ENCODE results near the gene ZXDC.

Gene ZXDC

DNA sequence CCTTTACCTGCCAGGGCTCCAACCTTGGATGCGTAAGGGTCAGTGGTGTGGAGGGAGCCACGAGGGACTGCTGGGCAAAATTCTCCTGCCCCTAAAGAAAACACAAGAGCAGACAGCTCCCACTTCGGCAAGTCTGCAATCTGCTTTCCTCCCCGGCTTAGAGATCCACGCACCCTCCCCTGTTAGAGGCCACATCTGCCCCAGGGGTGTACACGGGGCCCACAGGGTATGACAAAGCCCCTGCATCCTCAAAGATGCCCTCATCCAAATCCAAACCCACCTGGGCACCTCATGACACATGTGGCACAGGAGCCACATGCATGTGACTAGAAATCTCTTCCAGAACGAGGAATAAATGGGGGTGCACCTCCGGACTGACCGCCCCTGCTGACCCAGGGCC lies 25.5 kb downstream of the ZXDC start:
- no peak for DNase-seq

DNA sequence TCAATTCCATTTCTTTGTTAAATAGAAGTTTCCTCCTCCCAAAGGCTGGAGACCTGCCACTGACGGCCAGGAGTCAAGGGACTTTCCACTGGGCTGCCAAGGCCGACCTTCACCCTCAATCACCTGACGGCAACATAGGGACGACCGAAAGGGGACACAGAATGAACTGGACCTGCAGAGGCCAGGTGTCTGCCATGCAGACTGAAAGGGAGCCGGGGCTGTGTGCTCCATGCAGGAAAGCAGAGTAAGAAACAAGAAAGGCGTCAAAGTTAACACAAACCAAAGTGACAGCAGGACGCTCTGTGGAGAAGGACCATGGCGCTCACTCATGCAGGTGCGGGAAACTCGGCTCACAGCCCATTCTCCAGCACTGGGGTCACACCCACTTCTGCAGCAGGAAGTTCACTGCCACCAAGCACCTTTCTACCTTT lies 26.1 kb downstream of the ZXDC start:
- no peak for DNase-seq

DNA sequence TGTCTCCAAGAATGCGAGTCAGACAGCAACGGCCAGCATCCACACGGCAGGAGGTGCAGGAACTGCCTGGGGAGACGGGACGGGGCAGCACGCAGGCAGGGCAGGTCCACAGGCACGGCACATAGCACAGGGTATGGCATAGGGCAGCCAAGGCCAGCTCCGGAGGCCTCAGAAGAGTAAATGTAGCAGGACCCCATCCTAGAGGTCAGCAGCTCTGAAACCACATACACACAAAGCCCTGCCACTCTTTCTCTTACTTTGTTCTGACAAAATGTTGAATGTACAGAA lies 26.9 kb downstream of the ZXDC start:
- DNase-seq, result no peak

DNA sequence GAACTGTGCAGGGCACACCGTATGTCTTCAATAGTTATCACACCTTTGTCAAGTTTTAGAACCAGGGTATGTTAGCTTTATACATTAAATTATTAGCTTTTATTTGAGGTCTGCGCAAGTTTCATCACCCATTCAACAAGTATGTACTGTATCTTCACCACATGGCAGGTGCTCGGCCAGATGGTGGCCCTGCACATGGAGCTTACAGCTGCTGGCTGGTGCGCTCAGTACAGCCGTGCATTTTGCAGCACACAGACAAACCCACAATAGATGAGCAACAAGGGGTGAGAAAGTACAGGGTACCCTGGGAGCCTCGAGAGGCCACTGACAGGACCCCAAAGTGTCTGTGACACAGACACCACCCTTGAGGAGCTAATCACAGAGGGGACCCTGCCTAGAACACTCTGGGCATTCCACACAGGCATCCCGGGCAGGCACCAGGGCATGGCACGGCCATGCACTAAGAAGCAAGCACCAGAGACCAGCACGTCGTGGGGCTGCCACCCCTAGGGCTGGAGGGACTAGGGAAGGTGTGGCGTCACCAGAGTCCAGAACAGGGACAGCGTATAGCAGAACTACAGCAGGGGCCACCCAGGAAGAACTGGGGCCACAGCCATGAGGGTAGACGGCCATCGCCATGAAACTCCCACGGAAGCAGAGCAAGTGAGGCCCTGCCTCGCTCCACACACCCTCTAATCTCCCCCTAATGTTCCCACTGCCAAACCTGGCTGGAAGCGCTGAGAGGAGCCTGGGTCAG lies 27.4 kb downstream of the ZXDC start:
- DNase-seq, result no peak

DNA sequence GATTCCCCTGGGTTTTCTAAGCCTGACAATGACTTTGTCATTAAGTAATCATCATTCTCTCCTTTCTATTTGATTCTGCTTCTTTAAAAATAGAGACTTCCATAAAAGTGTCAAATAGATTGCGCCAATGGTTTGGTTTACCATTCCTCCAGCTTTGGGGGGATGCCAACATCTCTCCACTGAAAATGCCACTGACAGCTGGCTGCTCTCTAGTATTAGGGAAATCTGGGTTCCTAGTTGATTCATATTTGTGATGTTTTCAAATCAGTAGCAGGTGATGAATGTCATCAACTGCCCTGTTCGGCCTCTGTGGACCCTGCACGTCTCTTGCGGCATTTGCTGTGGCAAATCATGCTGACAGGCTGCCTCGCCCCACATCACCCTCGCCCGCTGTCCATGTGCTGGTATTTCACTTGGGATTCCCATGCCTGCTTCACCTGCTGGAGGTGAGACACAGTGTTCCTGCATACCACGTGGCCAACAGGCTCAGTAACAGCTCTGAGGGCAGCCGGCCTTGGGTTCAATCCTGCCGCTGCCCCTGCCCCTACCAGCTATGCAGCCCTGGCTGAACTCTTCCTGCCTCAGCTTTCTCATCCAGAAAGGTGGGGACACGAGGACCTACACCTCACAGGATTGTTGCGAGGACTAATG lies 28.1 kb downstream of the ZXDC start:
- no peak for DNase-seq

DNA sequence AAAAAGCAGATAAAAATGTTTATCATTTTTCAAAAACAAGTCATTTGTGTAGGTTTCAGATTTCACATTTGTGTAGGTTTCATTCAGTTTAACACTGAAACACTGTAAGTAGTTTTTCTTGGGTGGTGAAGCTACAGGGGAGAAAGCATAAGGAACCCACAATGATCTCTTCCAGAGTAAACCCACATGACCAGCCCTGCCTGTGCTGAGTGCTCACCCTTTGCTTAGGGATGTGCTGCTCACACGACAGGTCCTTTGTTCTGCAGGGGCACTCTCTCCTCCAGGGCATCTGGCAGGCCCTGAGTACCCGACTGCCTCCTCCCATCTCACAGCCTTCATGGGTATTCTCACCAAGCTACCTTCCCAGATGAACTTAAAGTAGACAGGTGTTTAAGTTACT lies 28.9 kb downstream of the ZXDC start:
- DNase-seq, result no peak

DNA sequence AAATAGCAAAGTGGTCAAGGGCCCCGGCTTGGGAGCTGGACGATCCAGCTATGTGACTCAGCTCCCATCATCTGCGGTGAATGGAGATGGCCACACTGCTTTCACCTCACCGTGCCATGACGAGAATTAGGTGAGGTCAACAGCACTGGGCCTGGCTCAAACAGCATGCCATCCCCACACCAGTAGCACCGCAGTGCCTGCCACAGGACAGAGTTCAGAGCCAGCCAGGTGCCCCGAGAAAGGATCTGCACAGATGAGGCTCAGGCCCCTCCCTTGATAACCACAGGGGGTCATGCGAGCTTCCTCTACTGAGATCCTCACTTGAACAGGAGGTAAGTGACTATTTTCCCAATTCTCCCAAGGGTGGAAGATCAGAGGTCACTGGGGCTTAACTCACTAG lies 29.4 kb downstream of the ZXDC start:
- no peak for DNase-seq

DNA sequence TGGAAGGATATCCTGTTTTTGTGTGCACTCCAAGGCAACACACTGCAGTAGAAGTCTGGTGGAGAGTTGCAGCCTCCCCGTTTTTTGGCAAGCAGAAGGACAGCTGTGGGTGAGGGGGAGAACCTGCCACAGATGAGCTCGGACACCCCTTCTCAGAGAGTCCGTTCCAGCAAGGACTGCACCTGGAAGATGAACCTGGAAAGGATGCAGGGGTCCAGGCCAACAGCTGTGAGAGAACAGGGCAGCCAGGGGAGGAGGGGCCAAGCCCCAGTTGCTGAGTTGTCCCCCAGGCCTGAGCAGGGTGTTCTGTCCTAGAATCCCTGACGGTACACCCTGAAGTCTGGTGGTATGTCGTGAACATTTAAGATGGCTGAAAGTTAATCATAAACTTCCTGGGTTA lies 30.2 kb downstream of the ZXDC start:
- no peak for DNase-seq

DNA sequence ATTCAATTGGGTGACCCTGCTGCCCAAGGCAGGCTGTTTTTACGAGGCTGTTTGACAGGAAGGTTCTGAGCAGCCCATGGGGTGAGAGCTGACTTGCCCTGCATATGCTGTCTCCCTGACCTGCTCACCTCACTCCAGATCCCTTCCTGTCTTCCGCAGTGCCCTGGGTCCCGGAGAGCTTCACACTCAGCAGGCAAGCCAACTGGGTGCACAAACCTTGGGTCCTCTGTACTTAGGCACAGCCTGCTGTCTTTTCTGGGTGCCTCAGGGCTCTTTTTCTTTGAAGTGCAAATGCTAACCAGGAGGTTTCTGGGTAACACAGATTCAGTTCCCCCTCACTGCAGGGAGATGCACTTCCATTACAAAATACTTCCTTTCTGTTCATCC lies 32.8 kb downstream of the ZXDC start:
- no peak for DNase-seq

DNA sequence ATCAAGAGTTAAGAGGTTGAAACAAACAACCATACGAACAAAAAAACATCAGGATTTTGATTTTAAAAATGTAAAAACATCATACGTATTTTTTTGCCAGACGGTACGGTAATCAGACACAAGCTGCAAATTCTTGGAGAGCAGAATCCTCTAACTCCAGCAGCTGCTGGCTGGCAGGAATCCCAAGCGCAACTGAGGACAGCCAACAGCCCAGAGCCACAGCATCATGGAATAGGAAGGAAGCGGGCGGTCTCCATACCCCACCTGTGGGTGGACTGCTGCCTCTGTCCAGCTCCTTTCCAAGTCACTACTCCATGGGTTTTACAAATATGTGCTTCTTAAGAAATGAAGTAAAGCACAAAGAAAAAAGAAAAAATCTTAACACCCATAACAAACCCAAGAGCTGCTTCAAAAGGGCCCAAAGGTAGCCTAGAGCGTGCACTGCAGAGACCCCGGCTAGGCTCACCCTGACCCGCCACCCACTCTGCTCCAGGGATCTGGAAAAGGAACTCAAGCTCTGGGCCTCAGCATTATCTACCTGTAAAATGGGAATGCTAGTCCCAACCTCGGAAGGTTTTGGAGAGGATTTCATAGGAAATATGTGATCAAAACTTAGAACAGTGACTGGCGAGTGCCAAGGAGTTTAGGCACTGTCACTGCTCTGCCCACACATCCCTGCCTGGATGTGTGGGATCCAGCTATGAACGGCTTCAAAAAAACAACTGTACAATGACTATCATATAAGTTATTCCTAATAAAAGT lies 33.4 kb downstream of the ZXDC start:
- no peak for DNase-seq

DNA sequence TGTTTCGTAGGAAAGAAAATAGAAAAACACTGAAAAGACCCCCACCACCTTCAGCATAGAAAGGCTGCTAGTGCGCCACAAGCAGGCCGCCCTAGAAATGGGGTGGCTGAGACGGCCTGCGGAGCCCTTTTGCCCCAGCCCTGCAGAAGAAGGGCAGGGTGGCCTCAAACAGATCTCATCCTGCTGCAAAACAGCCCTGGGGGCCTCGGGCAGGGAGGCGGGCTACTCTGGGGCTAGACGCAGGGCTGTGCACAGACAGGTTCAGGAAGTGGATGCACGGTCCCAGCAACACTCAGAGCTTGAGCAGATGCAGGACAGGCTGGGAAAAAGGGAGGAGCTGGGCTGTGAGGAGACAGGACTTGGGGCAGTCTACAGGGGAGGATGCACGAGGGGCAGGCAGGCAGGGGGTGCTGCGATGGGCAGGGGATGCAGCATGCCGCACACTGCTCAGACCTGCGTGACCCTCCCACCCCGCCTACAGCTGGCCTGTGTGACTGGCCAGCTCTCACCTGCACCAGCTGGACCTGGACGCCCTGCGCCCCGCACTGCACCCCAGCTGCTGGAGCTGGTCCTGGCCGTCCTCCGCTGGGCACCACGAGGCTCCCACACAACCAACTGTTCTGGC lies 34.3 kb downstream of the ZXDC start:
- no peak for DNase-seq

DNA sequence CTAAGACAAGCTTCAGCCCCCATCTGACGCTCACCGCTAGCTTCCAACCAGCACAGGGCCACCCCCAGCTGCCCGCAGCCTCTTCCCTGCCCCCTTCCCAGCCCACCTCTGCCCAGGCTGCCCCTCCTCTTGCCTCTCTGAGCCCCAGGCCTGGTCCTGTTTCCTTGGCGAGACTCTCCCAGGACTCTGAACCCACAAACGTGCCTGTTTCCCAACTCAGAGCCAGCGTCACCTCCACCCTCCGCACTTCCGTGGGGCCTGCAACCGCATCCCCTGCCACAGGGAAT lies 35.0 kb downstream of the ZXDC start:
- no peak for DNase-seq

DNA sequence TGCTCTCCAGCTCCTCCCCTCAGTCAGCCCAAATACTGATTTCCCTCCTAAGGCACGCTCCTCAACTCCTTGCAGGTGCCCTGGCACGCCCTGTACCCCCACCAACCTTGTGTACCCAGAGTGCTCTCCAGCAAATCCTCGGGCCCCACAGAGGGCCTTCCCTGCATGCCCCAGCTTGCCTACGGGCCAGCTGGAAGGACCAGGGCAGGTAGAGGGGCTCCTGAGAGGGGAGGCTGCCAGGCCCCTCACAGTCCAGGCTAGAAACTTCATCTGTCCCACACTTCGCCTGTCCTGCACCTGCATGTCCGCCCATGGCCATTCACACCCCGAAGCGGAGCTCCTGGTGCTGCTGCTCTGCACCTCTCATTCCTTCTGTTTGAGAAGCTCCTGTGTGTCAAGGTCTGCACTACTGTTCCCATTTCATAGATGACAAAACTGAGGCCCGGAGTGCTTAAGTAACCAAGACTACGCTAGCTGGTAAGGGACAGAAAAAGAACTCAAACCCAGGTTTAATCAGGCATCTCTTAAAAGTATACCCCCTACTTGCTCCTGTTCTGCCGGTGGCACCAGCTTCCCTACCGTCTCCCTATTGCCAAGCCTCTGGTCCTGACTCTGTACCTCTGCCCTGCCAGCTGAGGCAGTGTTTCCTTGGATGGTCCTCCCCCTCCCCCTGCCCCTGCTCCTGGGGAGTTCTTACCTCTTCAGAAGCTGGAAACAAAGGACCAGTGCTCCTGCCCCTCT lies 35.6 kb downstream of the ZXDC start:
- DNase-seq, result no peak

DNA sequence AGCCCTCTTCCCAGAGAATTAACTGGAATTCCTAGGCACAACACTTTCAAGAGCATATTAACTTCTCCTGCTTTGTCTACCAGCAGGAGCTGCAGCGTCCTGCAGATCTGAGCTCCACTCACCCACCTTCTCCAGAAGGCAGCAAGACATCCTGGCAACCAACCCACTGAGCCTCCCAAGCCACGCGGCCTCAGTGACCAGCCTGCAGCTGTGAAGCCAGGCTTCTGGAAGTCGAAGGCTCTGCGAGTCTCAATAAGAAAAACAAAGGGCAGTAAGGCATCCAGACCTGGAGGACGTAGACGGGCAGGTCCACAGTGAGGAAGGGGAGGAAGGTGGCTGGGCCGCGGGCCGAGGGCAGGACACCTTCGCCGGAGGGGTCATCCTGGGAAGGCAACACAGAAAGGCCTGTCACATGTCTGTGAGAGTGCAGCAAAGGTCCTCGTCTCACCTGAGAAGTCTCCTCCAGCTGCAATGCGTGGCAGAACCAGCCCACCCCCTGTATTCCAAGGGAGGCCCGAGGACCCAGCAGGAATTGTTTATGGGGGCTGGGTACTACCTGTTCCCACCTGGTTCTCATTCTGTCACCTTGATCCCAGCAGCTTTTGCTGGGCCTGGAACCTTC lies 36.2 kb downstream of the ZXDC start:
- no peak for DNase-seq

DNA sequence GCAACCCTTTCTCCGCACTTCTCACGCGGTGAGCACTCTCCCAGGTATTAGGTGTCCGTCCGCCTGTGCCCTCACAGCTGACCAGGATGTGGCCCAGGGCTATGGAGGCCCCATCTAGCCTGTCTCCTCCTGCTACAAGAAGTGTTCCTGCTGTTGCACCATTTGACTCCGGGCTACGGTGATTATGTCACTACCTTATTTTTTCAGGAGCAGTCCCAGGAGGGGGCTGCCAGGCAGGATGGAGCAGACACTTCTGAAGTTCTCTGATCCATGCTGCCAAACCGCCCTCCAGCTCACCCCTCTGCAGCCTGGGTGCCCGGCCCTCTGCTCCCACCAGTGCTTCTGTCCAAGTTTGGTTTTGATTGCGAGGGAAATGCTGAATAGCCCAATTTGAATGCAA lies 36.9 kb downstream of the ZXDC start:
- DNase-seq, result no peak

DNA sequence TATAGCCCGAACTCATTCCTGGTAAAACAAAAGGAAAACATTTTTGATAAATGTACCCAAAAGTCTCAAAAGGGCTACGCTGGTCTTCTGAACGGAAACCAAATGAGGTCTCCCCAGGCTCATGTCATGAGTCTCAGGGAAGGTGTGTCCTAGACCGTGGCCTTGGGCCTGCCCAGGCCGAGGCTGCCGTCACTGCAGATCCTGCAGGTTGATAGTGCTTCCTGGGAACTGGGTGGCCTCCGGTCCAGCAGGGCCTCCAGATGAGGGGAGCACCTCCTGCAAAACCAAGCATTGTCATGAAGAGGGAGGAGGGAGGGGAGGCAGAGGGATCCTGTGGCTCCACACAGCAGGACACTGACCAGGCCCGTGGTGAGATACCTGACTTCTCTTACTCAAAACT lies 37.5 kb downstream of the ZXDC start:
- DNase-seq, result no peak

DNA sequence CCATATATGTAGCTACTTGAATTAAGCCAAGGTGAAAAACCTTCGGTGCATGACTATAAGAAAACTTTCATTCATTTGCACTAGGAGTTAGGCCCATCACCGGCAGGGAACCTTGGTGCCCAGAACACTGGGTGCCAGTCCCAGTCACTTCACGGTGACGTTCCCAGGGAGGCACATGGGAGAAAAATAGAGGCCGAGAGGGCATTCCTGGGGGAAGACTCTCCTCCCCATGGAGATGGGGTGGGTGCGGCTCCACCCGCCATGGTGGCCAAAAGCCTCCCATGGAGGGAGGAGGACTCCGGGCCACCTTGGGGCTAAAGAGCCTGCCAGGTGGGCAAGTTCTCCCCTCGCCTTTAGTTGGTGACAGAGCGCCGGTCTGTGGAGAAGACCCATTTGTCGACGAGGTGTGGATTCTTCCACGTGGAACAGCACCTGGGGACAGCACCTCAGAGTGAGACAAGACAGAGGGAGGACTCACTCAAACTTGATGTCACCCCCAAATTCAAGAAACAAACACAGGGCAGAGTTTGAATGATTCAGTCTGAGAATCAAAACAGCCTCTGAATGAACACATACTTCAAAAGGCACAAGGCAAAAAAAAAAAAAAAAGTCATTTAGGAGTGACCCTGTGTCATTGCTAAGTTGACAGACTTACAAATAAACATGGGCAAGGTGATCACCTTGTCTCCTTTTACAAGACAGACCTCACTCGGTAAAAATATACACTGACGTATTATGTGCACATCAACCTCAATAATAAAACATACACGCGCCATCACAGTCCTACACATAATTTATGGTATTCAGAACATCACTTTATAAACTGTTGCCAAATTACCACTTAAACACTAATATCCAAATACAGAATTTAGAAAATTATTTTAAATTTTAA lies 38.6 kb downstream of the ZXDC start:
- DNase-seq, result no peak

DNA sequence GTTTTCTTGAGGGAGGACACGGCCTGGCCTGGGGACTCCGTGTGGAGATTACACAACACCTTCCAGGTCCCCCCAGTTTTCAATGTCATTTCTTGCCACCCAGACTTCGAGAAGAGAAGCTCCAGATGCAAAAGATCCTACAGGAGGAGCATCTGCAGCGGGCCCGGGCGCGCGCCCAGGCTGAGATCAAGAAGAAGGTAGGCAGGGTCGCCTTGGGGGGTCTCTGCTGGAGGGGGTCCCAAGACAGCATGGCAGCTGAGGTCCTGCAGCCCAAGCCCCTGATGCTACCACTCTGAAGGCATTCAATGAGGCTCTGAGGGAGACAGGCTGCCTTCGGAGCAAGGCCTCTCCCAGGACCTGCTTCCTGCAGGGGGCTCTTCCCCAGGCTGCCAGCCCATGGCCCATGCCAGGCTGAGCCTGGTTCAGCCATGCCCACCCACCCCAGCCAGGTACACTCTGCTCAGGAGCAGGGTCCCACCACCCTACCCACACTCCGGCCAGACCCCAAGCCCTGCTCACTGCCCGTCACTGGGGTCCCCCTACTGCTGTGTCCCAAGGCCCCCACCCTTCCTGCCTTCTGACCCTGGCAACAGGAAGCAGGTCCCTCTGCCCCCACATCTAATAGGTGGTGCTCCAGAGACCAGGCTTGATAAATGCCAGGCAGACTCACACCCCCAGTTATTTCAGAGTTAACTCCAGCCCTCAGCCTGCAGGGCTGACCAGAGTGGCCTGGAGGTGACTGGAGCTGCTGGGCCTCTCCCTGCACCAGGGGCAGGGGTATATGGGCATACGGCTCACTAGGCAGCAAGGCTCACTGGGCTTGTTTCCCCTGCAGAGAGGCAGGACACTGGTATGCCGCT lies 40.0 kb downstream of the ZXDC start:
- DNase-seq, result no peak

DNA sequence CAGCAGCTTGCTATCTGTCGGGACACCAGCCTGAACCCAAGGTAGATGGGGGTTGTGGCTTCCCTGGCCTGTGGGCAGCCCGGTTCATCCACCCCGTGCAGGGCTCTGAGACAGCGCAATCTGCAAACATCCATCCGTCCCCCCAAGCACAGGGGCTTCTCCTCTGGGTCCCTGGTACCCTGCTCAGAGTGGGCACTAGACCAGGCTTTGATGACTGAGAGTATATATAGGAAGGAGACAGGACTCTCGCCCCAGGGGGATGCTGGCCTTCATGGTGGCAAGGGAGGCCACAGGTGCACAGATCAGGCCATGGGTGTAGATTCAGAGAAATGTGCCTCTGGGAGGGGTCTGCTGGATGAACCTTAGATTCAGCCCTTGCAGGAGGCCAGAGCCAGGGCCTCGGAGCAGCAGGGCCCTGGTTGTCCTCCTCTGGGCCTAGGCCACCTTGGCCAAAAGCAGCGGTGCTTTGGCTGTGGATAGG lies 40.7 kb downstream of the ZXDC start:
- no peak for DNase-seq

DNA sequence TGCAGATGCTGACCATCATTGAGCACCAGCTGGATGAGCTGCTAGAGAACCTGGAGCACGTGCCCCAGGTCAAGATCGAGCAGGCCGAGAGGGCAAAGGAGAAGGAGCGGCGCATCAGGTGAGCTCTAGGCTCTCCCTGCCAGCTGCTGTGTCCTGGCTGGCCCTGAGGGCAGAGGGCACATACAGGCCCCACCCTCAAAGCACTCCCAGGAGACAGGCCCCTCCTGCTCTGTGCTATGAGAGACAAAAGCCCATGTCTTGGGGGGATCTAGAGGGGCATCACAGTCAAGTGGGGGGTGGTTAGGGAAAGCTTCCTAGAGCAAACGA lies 41.5 kb downstream of the ZXDC start:
- no peak for DNase-seq
